ENCODE results near the gene BRINP2. TPM values are rescaled to one million over a fixed set of nuclear protein-coding genes. Genes with fewer than 3 reads are reported as not detected.

Gene BRINP2
- total and polyA plus RNA-seq, 2 of the 8 experiments (the other 6 are each of a cell fraction or from before 2014, with no cell fraction given), result 0.39 to 0.42 TPM

GRCh38 chr1:177270863-177271262, 100.1 kb downstream of the BRINP2 start:
- H2BK20ac ChIP-seq (ENCODE audit: low read length), result no peak overlapping the region
- H3K4me2 ChIP-seq (ENCODE audit: insufficient read depth in 1 of 2, low read depth in 2 of 2, low read length in 2 of 2), result no peak overlapping the region
- H3K27me3 ChIP-seq (replicated peaks in 1 of 4; ENCODE audit: control insufficient read depth in 3 of 4, extremely low read depth in 1 of 4, insufficient read depth in 3 of 4, low read length in 3 of 4), result no peaks in the 10 kb centered on the region
- no peaks in the 10 kb centered on the region for H3K4me1 ChIP-seq (replicated peaks in 1 of 4; ENCODE audit: control insufficient read depth in 3 of 4, insufficient read depth in 4 of 4, low read length in 3 of 4)
- H3K14ac ChIP-seq (ENCODE audit: insufficient read length), result no peak overlapping the region
- H3K79me2 ChIP-seq (ENCODE audit: control insufficient read depth in 1 of 2, insufficient read depth in 2 of 2, low read length in 2 of 2), result no peaks in the 10 kb centered on the region
- H3K36me3 ChIP-seq (ENCODE audit: control insufficient read depth in 2 of 4, insufficient read depth in 4 of 4, low read length in 3 of 4), result 0 out of 8 replicates have a peak, but pooled peaks cover 0 to 2% (median 0%) of the 10 kb centered on the region in 4 experiments
- H3K23me2 ChIP-seq (ENCODE audit: low read depth, low read length), result no peaks in the 10 kb centered on the region
- H2BK120ac ChIP-seq (replicated peaks; ENCODE audit: low read depth, low read length), result no peak overlapping the region
- no peak overlapping the region for H3K18ac ChIP-seq (ENCODE audit: extremely low read depth, low read length)
- no peak overlapping the region for H3K9ac ChIP-seq (replicated peaks in 1 of 4; ENCODE audit: extremely low read depth in 1 of 4, low read depth in 3 of 4, low read length in 3 of 4)
- H4K91ac ChIP-seq (replicated peaks; ENCODE audit: insufficient read length, low read length), result no peak overlapping the region
- H4K8ac ChIP-seq (ENCODE audit: extremely low read depth, insufficient read depth, low read length), result no peak overlapping the region
- H3K4ac ChIP-seq (replicated peaks; ENCODE audit: insufficient read length, low read depth, low read length), result no peak overlapping the region
- H2AK5ac ChIP-seq (ENCODE audit: low read depth, low read length), result no peak overlapping the region
- DNase-seq (ENCODE audit: low read depth in 1 of 2, low spot score in 2 of 2) (no peak), FAIRE-seq (no peak)
- H2BK12ac ChIP-seq (ENCODE audit: low read depth, low read length), result no peak overlapping the region
- no peak overlapping the region for H3K4me3 ChIP-seq (ENCODE audit: extremely low read depth in 1 of 4, insufficient read depth in 2 of 4, low read depth in 3 of 4, low read length in 4 of 4)
- H2AFZ ChIP-seq (ENCODE audit: low read length), result no peak overlapping the region
- no peaks in the 10 kb centered on the region for H3K9me3 ChIP-seq (ENCODE audit: insufficient read depth in 2 of 2, low read depth in 1 of 2, low read length in 1 of 2)
- 100% methylated on average over 1 of the region's 1 CpG; no CpG with 5 or more reads in 1 of the 2 experiments for WGBS, 2 experiments (ENCODE audit: extremely low coverage in 1 of 2, insufficient coverage in 1 of 2, insufficient read length in 1 of 2, insufficient replicate concordance in 2 of 2, low coverage in 1 of 2, low lambda C conversion rate in 2 of 2, missing lambda C conversion rate in 1 of 2)
- H3K79me1 ChIP-seq (ENCODE audit: low read depth, low read length), result no peaks in the 10 kb centered on the region
- no peak overlapping the region for H3K56ac ChIP-seq (replicated peaks; ENCODE audit: insufficient read length, low read depth, low read length)
- no peaks in the 10 kb centered on the region for H4K20me1 ChIP-seq (replicated peaks in 1 of 2; ENCODE audit: control insufficient read depth in 1 of 2, insufficient read depth in 2 of 2, low read length in 2 of 2)
- ChIA-PET CTCF (ENCODE audit: partially characterized antibody) (interaction anchor here (1.3 to 8.1 kb wide), 4 partner anchors 9 to 84 kb away, joined by 4 to 55 read pairs (median 9); no protein-coding TSS in a partner anchor), POLR2A (ENCODE audit: partially characterized antibody) (no interaction called here)
- H2BK15ac ChIP-seq (ENCODE audit: low read length), result no peak overlapping the region
- no peak overlapping the region for H2BK5ac ChIP-seq (ENCODE audit: low read depth, low read length)
- H4K5ac ChIP-seq (ENCODE audit: insufficient read length, low read depth, low read length), result no peak overlapping the region
- TF ChIP-seq CBX8 (IDR thresholded peaks at IDR 0.05; ENCODE audit: borderline replicate concordance, low read depth, low read length) (no peak), KDM4A (IDR thresholded peaks at IDR 0.05; ENCODE audit: low read depth, low read length, severe bottlenecking) (no peak), CTCF (IDR thresholded peaks at IDR 0.05; ENCODE audit: control extremely low read depth in 1 of 3, insufficient read depth in 1 of 3, low read depth in 1 of 3, low read length in 3 of 3) (no peak)
- no peak overlapping the region for H3K27ac ChIP-seq (ENCODE audit: low read depth, low read length)
- no peak overlapping the region for H3K23ac ChIP-seq (ENCODE audit: insufficient read length)

All from H1 (cell line).